Measurements from ENCODE around the gene SLC27A1. TPM values are rescaled to one million over a fixed set of nuclear protein-coding genes. Genes with fewer than 3 reads are reported as not detected.
A peak's percentile ranks its signal among the peaks of the same experiment; 100 is the strongest.
"Not testable (repeated sequence)": the region's sequence is repeated elsewhere in the genome, so short reads cannot be mapped to it uniquely, and the experiment has no call there.

SLC27A1 gene
- total RNA-seq, 3 donors from 2014 or later, result 1.5 to 2.1 (median 2.0) TPM

- Mint-ChIP-seq H3K27me3 (ENCODE audit: low read depth) (no peaks in the 10 kb centered on the region), H3K4me1 (ENCODE audit: low read depth) (peaks cover 12% of the 10 kb centered on the region), H3K9me3 (no peaks in the 10 kb centered on the region), H3K36me3 (ENCODE audit: insufficient read depth) (no peaks in the 10 kb centered on the region), H3K4me3 (no peak overlapping the region)
- DNase-seq (no peak), ATAC-seq (no peak)
These were observed 70.9 kb downstream of the SLC27A1 start for GRCh38 chr19:17541184-17541759.

- Mint-ChIP-seq H3K4me1 (ENCODE audit: low read depth) (peaks cover 12% of the 10 kb centered on the region), H3K4me3 (no peak overlapping the region), H3K27me3 (ENCODE audit: low read depth) (no peaks in the 10 kb centered on the region), H3K9me3 (no peaks in the 10 kb centered on the region), H3K36me3 (ENCODE audit: insufficient read depth) (no peaks in the 10 kb centered on the region)
- DNase-seq (no peak), ATAC-seq (no peak)
These were observed 71.7 kb downstream of the SLC27A1 start for GRCh38 chr19:17542042-17542441.

GRCh38 chr19:17542793-17543582 lies 72.7 kb downstream of the SLC27A1 start:
- no peak for ATAC-seq
- Mint-ChIP-seq H3K9me3 (no peaks in the 10 kb centered on the region), H3K4me1 (ENCODE audit: low read depth) (peaks cover 12% of the 10 kb centered on the region), H3K36me3 (ENCODE audit: insufficient read depth) (no peaks in the 10 kb centered on the region), H3K27me3 (ENCODE audit: low read depth) (no peaks in the 10 kb centered on the region), H3K4me3 (no peak overlapping the region)
- no peak for DNase-seq

GRCh38 chr19:17543986-17544385 lies 73.7 kb downstream of the SLC27A1 start:
- ATAC-seq, result no peak
- no peak overlapping the region for H3K4me3 Mint-ChIP-seq
- H3K36me3 Mint-ChIP-seq (ENCODE audit: insufficient read depth), result no peaks in the 10 kb centered on the region
- no peaks in the 10 kb centered on the region for H3K27me3 Mint-ChIP-seq (ENCODE audit: low read depth)
- DNase-seq, result no peak
- peaks cover 5% of the 10 kb centered on the region for H3K4me1 Mint-ChIP-seq (ENCODE audit: low read depth)
- no peaks in the 10 kb centered on the region for H3K9me3 Mint-ChIP-seq

- ATAC-seq (no peak), DNase-seq (no peak)
- no peaks in the 10 kb centered on the region for H3K9me3 Mint-ChIP-seq
- H3K4me1 Mint-ChIP-seq (ENCODE audit: low read depth), result peaks cover 5% of the 10 kb centered on the region
- H3K27me3 Mint-ChIP-seq (ENCODE audit: low read depth), result no peaks in the 10 kb centered on the region
- H3K4me3 Mint-ChIP-seq, result no peak overlapping the region
- no peaks in the 10 kb centered on the region for H3K36me3 Mint-ChIP-seq (ENCODE audit: insufficient read depth)
These were observed 74.1 kb downstream of the SLC27A1 start for GRCh38 chr19:17544418-17544817.

GRCh38 chr19:17548145-17548544 lies 77.8 kb downstream of the SLC27A1 start:
- H3K4me3 Mint-ChIP-seq, result no peak overlapping the region
- H3K4me1 Mint-ChIP-seq (ENCODE audit: low read depth), result no peaks in the 10 kb centered on the region
- H3K9me3 Mint-ChIP-seq, result no peaks in the 10 kb centered on the region
- DNase-seq (no peak), ATAC-seq (no peak)
- H3K27me3 Mint-ChIP-seq (ENCODE audit: low read depth), result no peaks in the 10 kb centered on the region
- no peaks in the 10 kb centered on the region for H3K36me3 Mint-ChIP-seq (ENCODE audit: insufficient read depth)

- H3K4me1 Mint-ChIP-seq (ENCODE audit: low read depth), result no peaks in the 10 kb centered on the region
- H3K27me3 Mint-ChIP-seq (ENCODE audit: low read depth), result no peaks in the 10 kb centered on the region
- DNase-seq (no peak), ATAC-seq (no peak)
- H3K36me3 Mint-ChIP-seq (ENCODE audit: insufficient read depth), result no peaks in the 10 kb centered on the region
- H3K4me3 Mint-ChIP-seq, result no peak overlapping the region
- H3K9me3 Mint-ChIP-seq, result no peaks in the 10 kb centered on the region
These were observed 78.9 kb downstream of the SLC27A1 start for GRCh38 chr19:17549085-17549740.

GRCh38 chr19:17550076-17550667 lies 79.8 kb downstream of the SLC27A1 start:
- Mint-ChIP-seq H3K27me3 (ENCODE audit: low read depth) (no peaks in the 10 kb centered on the region), H3K4me3 (no peak overlapping the region), H3K36me3 (ENCODE audit: insufficient read depth) (no peaks in the 10 kb centered on the region), H3K9me3 (no peaks in the 10 kb centered on the region), H3K4me1 (ENCODE audit: low read depth) (peaks cover 3% of the 10 kb centered on the region)
- no peak for ATAC-seq
- no peak for DNase-seq

- ATAC-seq; DNase-seq; H3K36me3 Mint-ChIP-seq (ENCODE audit: insufficient read depth); H3K9me3 Mint-ChIP-seq; H3K27me3 Mint-ChIP-seq (ENCODE audit: low read depth); H3K4me3 Mint-ChIP-seq: not testable (repeated sequence)
- H3K4me1 Mint-ChIP-seq (ENCODE audit: low read depth), result peaks cover 12% of the 10 kb centered on the region
These were observed 82.4 kb downstream of the SLC27A1 start for GRCh38 chr19:17552735-17553134.

GRCh38 chr19:17553256-17553655 lies 82.9 kb downstream of the SLC27A1 start:
- no peaks in the 10 kb centered on the region for H3K9me3 Mint-ChIP-seq
- ATAC-seq (no peak), DNase-seq (no peak)
- no peaks in the 10 kb centered on the region for H3K36me3 Mint-ChIP-seq (ENCODE audit: insufficient read depth)
- peaks cover 12% of the 10 kb centered on the region for H3K4me1 Mint-ChIP-seq (ENCODE audit: low read depth)
- no peaks in the 10 kb centered on the region for H3K27me3 Mint-ChIP-seq (ENCODE audit: low read depth)
- no peak overlapping the region for H3K4me3 Mint-ChIP-seq

- DNase-seq, result no peak
- Mint-ChIP-seq H3K4me1 (ENCODE audit: low read depth) (peaks cover 12% of the 10 kb centered on the region), H3K9me3 (no peaks in the 10 kb centered on the region), H3K36me3 (ENCODE audit: insufficient read depth) (peaks cover 4% of the 10 kb centered on the region), H3K27me3 (ENCODE audit: low read depth) (no peaks in the 10 kb centered on the region), H3K4me3 (peak overlapping the region; percentile 73)
- no peak for ATAC-seq
These were observed 84.7 kb downstream of the SLC27A1 start for GRCh38 chr19:17554968-17555479.

GRCh38 chr19:17555480-17555928 lies 85.2 kb downstream of the SLC27A1 start, which contains the start of gene COLGALT1:
Gene COLGALT1, plus strand, starts transcription at chr19:17555649. Its CDS starts 65 bp downstream, at chr19:17555714.
- ATAC-seq (peak; percentile 97 to 98), DNase-seq (peak; percentile 99)
- Mint-ChIP-seq H3K9me3 (no peaks in the 10 kb centered on the region), H3K4me1 (ENCODE audit: low read depth) (peaks cover 12% of the 10 kb centered on the region), H3K4me3 (peak within 1 kb of the TSS; percentile 82), H3K27me3 (ENCODE audit: low read depth) (no peaks in the 10 kb centered on the region), H3K36me3 (ENCODE audit: insufficient read depth) (peaks cover 9% of the 10 kb centered on the region)

Data from activated T-cell treated with anti-CD3 and anti-CD28 coated beads, Interleukin-2, amount 50 U/mL, for 4 hours (primary cell).